ENCODE results near the gene GAPDH. TPM values are rescaled to one million over a fixed set of nuclear protein-coding genes. Genes with fewer than 3 reads are reported as not detected.
"Not testable (repeated sequence)": the region's sequence is repeated elsewhere in the genome, so short reads cannot be mapped to it uniquely, and the experiment has no call there.

Gene GAPDH
- total RNA-seq, 1 experiment from 2014 or later, result 4,276 TPM

DNA sequence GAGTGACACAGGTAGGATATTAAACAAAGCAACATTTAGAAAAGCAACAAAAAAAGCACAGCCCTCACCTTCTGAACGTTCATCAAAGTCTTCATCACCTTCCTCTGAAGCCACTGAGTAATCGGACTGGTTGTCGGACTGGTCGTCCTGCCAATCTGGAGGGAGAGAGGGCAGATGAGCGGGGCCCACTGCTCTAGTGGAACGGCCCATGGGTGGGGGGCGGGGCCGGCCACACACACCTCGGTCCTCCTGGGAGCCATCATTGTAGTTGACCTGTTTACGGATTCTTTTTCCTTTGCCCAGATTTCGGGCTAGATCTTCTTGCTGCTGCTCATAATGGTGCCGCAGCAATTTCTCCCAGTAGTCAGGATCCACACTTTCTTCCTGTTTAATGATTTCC is 48.6 kb downstream of the GAPDH start (continued):
- TF ChIP-seq IRF1 (CRISPR knock-in tag; IDR thresholded peaks at IDR 0.05), result no peak
- TF ChIP-seq MYBL2 (CRISPR knock-in tag; IDR thresholded peaks at IDR 0.05), result no peak

GRCh38 chr12:6584293-6584692 is 50.0 kb downstream of the GAPDH start:
- Mint-ChIP-seq H3K4me1 (no peaks in the 10 kb centered on the region), H3K27me3 (ENCODE audit: low read depth) (no peaks in the 10 kb centered on the region), H3K4me3 (no peak overlapping the region), H3K9me3 (no peaks in the 10 kb centered on the region), H3K27ac (no peak overlapping the region), H3K36me3 (peaks cover 75% of the 10 kb centered on the region)
- DNase-seq (ENCODE audit: low spot score) (no peak), ATAC-seq (no peak)
- TF ChIP-seq NFATC4 (CRISPR knock-in tag; IDR thresholded peaks at IDR 0.05) (no peak), ZNF121 (CRISPR knock-in tag; IDR thresholded peaks at IDR 0.05) (0 out of 2 replicates have a peak, but pooled peaks have one; percentile 43)
- POLR2A ChIA-PET, result no interaction called here
- CTCF ChIA-PET, result no interaction called here

- H3K4me3 Mint-ChIP-seq; H3K4me1 Mint-ChIP-seq; DNase-seq (ENCODE audit: low spot score); H3K27ac Mint-ChIP-seq; H3K9me3 Mint-ChIP-seq; H3K27me3 Mint-ChIP-seq (ENCODE audit: low read depth); ATAC-seq; POLR2A ChIA-PET: not testable (repeated sequence)
- CTCF ChIA-PET, result interaction anchor here (0.8 to 1.6 kb wide), 3 partner anchors 17 to 98 kb away, joined by 3 to 8 read pairs (median 4); no protein-coding TSS in a partner anchor
- peaks cover 78% of the 10 kb centered on the region for H3K36me3 Mint-ChIP-seq
Observed at GRCh38 chr12:6586569-6586968, 52.3 kb downstream of the GAPDH start.

Other genes with a start within 250 kb of the GAPDH start
- 36.8 to 46.4 TPM (median 38.4 TPM) in 3 replicates for gene PLEKHG6, start 223.8 kb upstream of the GAPDH start, total RNA-seq (2021)
- 32.3 to 44.1 TPM (median 32.4 TPM) in 3 replicates for gene TNFRSF1A, start 192.4 kb upstream of the GAPDH start, total RNA-seq (2021)
- 97.6 to 108 TPM (median 100 TPM) in 3 replicates for gene SCNN1A, start 159.0 kb upstream of the GAPDH start, total RNA-seq (2021)
- 4.0 to 6.1 TPM (median 4.5 TPM) in 3 replicates for gene LTBR, start 150.4 kb upstream of the GAPDH start, total RNA-seq (2021)
- 0.23 to 0.34 TPM (median 0.28 TPM) in 3 replicates for gene CD27, start 89.6 kb upstream of the GAPDH start, total RNA-seq (2021)
- 0.98 to 1.3 TPM (median 1.1 TPM) in 3 replicates for gene TAPBPL, start 82.5 kb upstream of the GAPDH start, total RNA-seq (2021)
- gene VAMP1, start 63.8 kb upstream of the GAPDH start, total RNA-seq (2021), result 12.8 to 14.3 TPM (median 13.8 TPM) in 3 replicates
- 285 to 290 TPM (median 288 TPM) in 3 replicates for gene MRPL51, start 41.3 kb upstream of the GAPDH start, total RNA-seq (2021)
- gene NCAPD2, start 40.4 kb upstream of the GAPDH start, total RNA-seq (2021), result 131 to 141 TPM (median 133 TPM) in 3 replicates
- gene IFFO1, start 21.5 kb downstream of the GAPDH start, total RNA-seq (2021), result 14.1 to 15.4 TPM (median 14.5 TPM) in 3 replicates
- 68.4 to 79.4 TPM (median 72.4 TPM) in 3 replicates for gene NOP2, start 33.8 kb downstream of the GAPDH start, total RNA-seq (2021)
- gene CHD4, start 72.9 kb downstream of the GAPDH start, total RNA-seq (2021), result 333 to 354 TPM (median 334 TPM) in 3 replicates
- 0.20 to 0.57 TPM (median 0.48 TPM) in 3 replicates for gene LPAR5, start 101.4 kb downstream of the GAPDH start, total RNA-seq (2021)
- gene ACRBP, start 112.9 kb downstream of the GAPDH start, total RNA-seq (2021), result 2.1 to 4.2 TPM (median 3.2 TPM) in 3 replicates
- gene ING4, start 128.6 kb downstream of the GAPDH start, total RNA-seq (2021), result 23.0 to 27.4 TPM (median 26.7 TPM) in 3 replicates
- gene ZNF384, start 154.9 kb downstream of the GAPDH start, total RNA-seq (2021), result 63.8 to 64.7 TPM (median 64.4 TPM) in 3 replicates
- 7.7 to 9.9 TPM (median 8.2 TPM) in 3 replicates for gene PIANP, start 166.3 kb downstream of the GAPDH start, total RNA-seq (2021)
- gene COPS7A, start 189.5 kb downstream of the GAPDH start, total RNA-seq (2021), result 41.2 to 43.8 TPM (median 41.4 TPM) in 3 replicates
- 226 to 236 TPM (median 229 TPM) in 3 replicates for gene MLF2, start 218.6 kb downstream of the GAPDH start, total RNA-seq (2021)
- 370 to 539 TPM (median 525 TPM) in 3 replicates for gene PTMS, start 231.8 kb downstream of the GAPDH start, total RNA-seq (2021)
- 2.4 to 2.6 TPM (median 2.6 TPM) in 3 replicates for gene LAG3, start 238.0 kb downstream of the GAPDH start, total RNA-seq (2021)